Inferior parietal cortex (tissue), 1 donor: ENCODE data around the gene TIMM29.
"Not testable (repeated sequence)": the region's sequence is repeated elsewhere in the genome, so short reads cannot be mapped to it uniquely, and the experiment has no call there.

ENCODE experiments used
- DNase-seq: peaks from one replicate; pipeline ENCODE4 v3.0.0-alpha.2; 2016; ENCODE audit errors: extremely low spot score

TIMM29 gene

GRCh38 chr19:10912619-10913018, 16.0 kb upstream of the TIMM29 start:
- DNase-seq = no peak

- no peak for DNase-seq
These were observed 14.8 kb upstream of the TIMM29 start for GRCh38 chr19:10913716-10914340.

GRCh38 chr19:10915130-10916091, 13.2 kb upstream of the TIMM29 start:
- no peak for DNase-seq

- no peak for DNase-seq
These were observed 12.0 kb upstream of the TIMM29 start for GRCh38 chr19:10916602-10917001.

- DNase-seq = no peak
These were observed 10.3 kb upstream of the TIMM29 start for GRCh38 chr19:10918359-10918758.

- no peak for DNase-seq
These were observed 9.0 kb upstream of the TIMM29 start for GRCh38 chr19:10919352-10920287.

- DNase-seq = no peak
These were observed 8.3 kb upstream of the TIMM29 start for GRCh38 chr19:10920288-10920655.

GRCh38 chr19:10920781-10921180, 7.8 kb upstream of the TIMM29 start:
- no peak for DNase-seq

- no peak for DNase-seq
These were observed 7.3 kb upstream of the TIMM29 start for GRCh38 chr19:10921199-10921909.

- DNase-seq = no peak
These were observed 6.5 kb upstream of the TIMM29 start for GRCh38 chr19:10921910-10922637.

GRCh38 chr19:10922638-10923014, 6.0 kb upstream of the TIMM29 start:
- no peak for DNase-seq

- DNase-seq = no peak
These were observed 5.1 kb upstream of the TIMM29 start for GRCh38 chr19:10923260-10924112.

GRCh38 chr19:10924597-10924996, 4.0 kb upstream of the TIMM29 start:
- DNase-seq = no peak

- no peak for DNase-seq
These were observed 665 bp upstream of the TIMM29 start for GRCh38 chr19:10927730-10928562.

GRCh38 chr19:10929402-10929794, 787 bp downstream of the TIMM29 start:
- no peak for DNase-seq

- no peak for DNase-seq
These were observed 6.9 kb downstream of the TIMM29 start for GRCh38 chr19:10935371-10936059.

GRCh38 chr19:10936661-10937084, 8.1 kb downstream of the TIMM29 start:
- DNase-seq = peak; percentile 84

- not testable (repeated sequence) for DNase-seq
These were observed 13.0 kb downstream of the TIMM29 start for GRCh38 chr19:10941649-10942048.
